ENCODE data around the gene OR1D2. TPM values are rescaled to one million over a fixed set of nuclear protein-coding genes. Genes with fewer than 3 reads are reported as not detected.
A peak's percentile ranks its signal among the peaks of the same experiment; 100 is the strongest.
"Not testable (repeated sequence)": the region's sequence is repeated elsewhere in the genome, so short reads cannot be mapped to it uniquely, and the experiment has no call there.

OR1D2 gene
- total RNA-seq, 2 experiments from 2014 or later = not detected

GRCh38 chr17:3062824-3063377 is 41.3 kb downstream of the OR1D2 start:
- intact Hi-C loops (cut with DNase I, micrococcal nuclease); CTCF ChIA-PET; H3K27ac ChIP-seq (ENCODE audit: low read depth in 1 of 2, low read length in 2 of 2); H3K4me1 ChIP-seq (ENCODE audit: insufficient read depth, low read length); H3K4me3 Mint-ChIP-seq; H3K4me3 ChIP-seq (ENCODE audit: low read length); H3K9me3 Mint-ChIP-seq; H3K27ac Mint-ChIP-seq; H3K36me3 Mint-ChIP-seq (ENCODE audit: low read depth); H3K4me1 Mint-ChIP-seq (ENCODE audit: low read depth); POLR2A ChIA-PET; ATAC-seq (ENCODE audit: poor library complexity); H3K27me3 Mint-ChIP-seq; H3K27me3 ChIP-seq (ENCODE audit: control insufficient read depth in 1 of 2, insufficient read depth in 2 of 2, low read length in 2 of 2); H3K36me3 ChIP-seq (ENCODE audit: insufficient read depth, low read length); H3K9me3 ChIP-seq (ENCODE audit: control insufficient read depth in 1 of 2, insufficient read depth in 1 of 2, low read length in 2 of 2): not testable (repeated sequence)
- DNase-seq = peak in 1 of 14 experiments; percentile 6

GRCh38 chr17:3054868-3055267 is 49.4 kb downstream of the OR1D2 start:
- POLR2A ChIA-PET; ATAC-seq (ENCODE audit: poor library complexity): not testable (repeated sequence)

GRCh38 chr17:3049705-3050295 is 54.4 kb downstream of the OR1D2 start:
- Histone ChIP-seq H3K27me3 (ENCODE audit: control insufficient read depth in 1 of 2, insufficient read depth in 2 of 2, low read length in 2 of 2) (no peaks in the 10 kb centered on the region), H3K27ac (ENCODE audit: low read depth in 1 of 2, low read length in 2 of 2) (no peak overlapping the region), H3K4me1 (ENCODE audit: insufficient read depth, low read length) (peaks cover 16% of the 10 kb centered on the region), H3K9me3 (ENCODE audit: control insufficient read depth in 1 of 2, insufficient read depth in 1 of 2, low read length in 2 of 2) (no peaks in the 10 kb centered on the region), H3K36me3 (ENCODE audit: insufficient read depth, low read length) (no peaks in the 10 kb centered on the region), H3K4me3 (ENCODE audit: low read length) (peak overlapping the region; percentile 76)
- H3K27me3 Mint-ChIP-seq = no peaks in the 10 kb centered on the region
- CTCF ChIA-PET = interaction anchor here (1.8 kb wide), 1 partner anchor 598 kb away, joined by 7 read pairs; no protein-coding TSS in a partner anchor
- peak overlapping the region; percentile 92 for H3K4me3 Mint-ChIP-seq
- no peak for ATAC-seq (ENCODE audit: poor library complexity)
- H3K36me3 Mint-ChIP-seq (ENCODE audit: low read depth) = no peaks in the 10 kb centered on the region
- peaks cover 2% of the 10 kb centered on the region for H3K9me3 Mint-ChIP-seq
- no peak overlapping the region for H3K27ac Mint-ChIP-seq
- DNase-seq = peak in 1 of 14 experiments; percentile 16
- POLR2A ChIA-PET = interaction anchor here (0.6 to 1.5 kb wide), 2 partner anchors 235 to 1365 kb away, joined by 3 to 4 read pairs; no protein-coding TSS in a partner anchor
- intact Hi-C loops (cut with DNase I, micrococcal nuclease) = loop anchor here in 1 of 2 experiments (2.0 to 10.0 kb wide), 2 partner anchors 595 to 775 kb away; no protein-coding TSS in a partner anchor
- TF ChIP-seq CTCF (IDR thresholded peaks at IDR 0.05) = no peak
- peaks cover 12% of the 10 kb centered on the region for H3K4me1 Mint-ChIP-seq (ENCODE audit: low read depth)

More at GRCh38 chr17:3054868-3055267, 49.4 kb downstream of the OR1D2 start:
- H3K9me3 ChIP-seq (ENCODE audit: control insufficient read depth in 1 of 2, insufficient read depth in 1 of 2, low read length in 2 of 2); H3K4me1 ChIP-seq (ENCODE audit: insufficient read depth, low read length); H3K9me3 Mint-ChIP-seq; H3K4me3 Mint-ChIP-seq; CTCF ChIA-PET; H3K27ac ChIP-seq (ENCODE audit: low read depth in 1 of 2, low read length in 2 of 2); H3K36me3 ChIP-seq (ENCODE audit: insufficient read depth, low read length); DNase-seq; H3K4me1 Mint-ChIP-seq (ENCODE audit: low read depth); H3K4me3 ChIP-seq (ENCODE audit: low read length); intact Hi-C loops (cut with DNase I, micrococcal nuclease); H3K27me3 Mint-ChIP-seq; H3K36me3 Mint-ChIP-seq (ENCODE audit: low read depth); H3K27ac Mint-ChIP-seq; H3K27me3 ChIP-seq (ENCODE audit: control insufficient read depth in 1 of 2, insufficient read depth in 2 of 2, low read length in 2 of 2): not testable (repeated sequence)

GRCh38 chr17:3048727-3049471 is 55.3 kb downstream of the OR1D2 start:
- H3K4me3 Mint-ChIP-seq = peak overlapping the region; percentile 92

More at GRCh38 chr17:3048727-3049471, 55.3 kb downstream of the OR1D2 start:
- Mint-ChIP-seq H3K36me3 (ENCODE audit: low read depth) (no peaks in the 10 kb centered on the region), H3K4me1 (ENCODE audit: low read depth) (peaks cover 12% of the 10 kb centered on the region), H3K27me3 (no peaks in the 10 kb centered on the region), H3K27ac (peak overlapping the region; percentile 64), H3K9me3 (peaks cover 5% of the 10 kb centered on the region)
- Histone ChIP-seq H3K4me3 (ENCODE audit: low read length) (peak overlapping the region; percentile 76), H3K4me1 (ENCODE audit: insufficient read depth, low read length) (peaks cover 16% of the 10 kb centered on the region), H3K9me3 (ENCODE audit: control insufficient read depth in 1 of 2, insufficient read depth in 1 of 2, low read length in 2 of 2) (peaks cover 2 to 8% of the 10 kb centered on the region in 2 experiments), H3K27ac (ENCODE audit: low read depth in 1 of 2, low read length in 2 of 2) (peak overlapping the region in 1 of 2 donors; percentile 26), H3K27me3 (ENCODE audit: control insufficient read depth in 1 of 2, insufficient read depth in 2 of 2, low read length in 2 of 2) (no peaks in the 10 kb centered on the region), H3K36me3 (ENCODE audit: insufficient read depth, low read length) (no peaks in the 10 kb centered on the region)
- CTCF ChIA-PET = interaction anchor here (0.6 to 1.8 kb wide), 6 partner anchors 9 to 674 kb away, joined by 3 to 7 read pairs (median 4); partner anchors contain the start of gene SHPK
- POLR2A ChIA-PET = interaction anchor here (0.5 to 1.5 kb wide), 3 partner anchors 104 to 1364 kb away, joined by 3 to 4 read pairs (median 3); no protein-coding TSS in a partner anchor
- TF ChIP-seq CTCF (IDR thresholded peaks at IDR 0.05) = peak; percentile 64
- intact Hi-C loops (cut with DNase I, micrococcal nuclease) = loop anchor here in 1 of 2 experiments (2.0 to 10.0 kb wide), 2 partner anchors 596 to 776 kb away; no protein-coding TSS in a partner anchor
- peak; percentile 86 to 98 (median 91) for DNase-seq
- peak; percentile 98 for ATAC-seq (ENCODE audit: poor library complexity)
